PC-3 (cell line): ENCODE measurements around the gene ETNK2. TPM values are rescaled to one million over a fixed set of nuclear protein-coding genes. Genes with fewer than 3 reads are reported as not detected.

Source experiments
- ATAC-seq: fragments of 200-7000 bp; cut with Tn5 transposase; 2 replicates; pipeline ENCODE4 v1.9.1; 2020; ENCODE audit warnings: mild to moderate bottlenecking, moderate library complexity
- BruUV-seq: library from RNA; stranded (reverse); fragments of 400-500 nt; replicated peaks from 2 replicates; lab custom pipeline; 2021; lab: Mats Ljungman, UMichigan
- CTCF ChIA-PET: fragments of 300-600 bp; sonication (Branson Sonifier 250); formaldehyde crosslinking; loops from one replicate; lab custom pipeline; 2022; ENCODE audit warnings: antibody characterized with exemption; lab: Charles Lee
- POLR2A ChIA-PET: fragments of 300-600 bp; sonication (Branson Sonifier 250); formaldehyde crosslinking; loops from one replicate; lab custom pipeline; 2022; ENCODE audit warnings: antibody characterized with exemption; ENCODE audit not compliant: unreplicated experiment; lab: Charles Lee
- DNase-seq: peaks from one replicate; pipeline ENCODE4 v3.0.0-alpha.2; 2015
- H2AFZ ChIP-seq: fragments of 300-600 bp; sonication (generic); 2 replicates; pipeline ENCODE4 v1.6.0; 2016; ENCODE audit warnings: antibody characterized with exemption, low read length
- H3F3A ChIP-seq: fragments of 300-600 bp; sonication (generic); one replicate; pipeline ENCODE4 v1.6.0; 2017; ENCODE audit warnings: antibody characterized with exemption, low read length, control low read depth, mild to moderate bottlenecking; ENCODE audit not compliant: unreplicated experiment
- H3K27ac ChIP-seq: fragments of 300-600 bp; sonication (generic); 2 replicates; pipeline ENCODE4 v1.5.1; 2016; ENCODE audit warnings: mild to moderate bottlenecking, low read length
- H3K27me3 ChIP-seq: fragments of 300-600 bp; sonication (generic); 2 replicates; pipeline ENCODE4 v1.6.1; 2016; ENCODE audit warnings: low read length, mixed read lengths
- H3K36me3 ChIP-seq: fragments of 300-600 bp; sonication (generic); 2 replicates; pipeline ENCODE4 v1.6.1; 2016; ENCODE audit warnings: low read depth, mixed run types, low read length, mixed read lengths
- H3K4me1 ChIP-seq: fragments of 300-600 bp; sonication (generic); 2 replicates; pipeline ENCODE4 v1.5.1; 2016; ENCODE audit warnings: low read length; ENCODE audit not compliant: insufficient read depth
- H3K4me2 ChIP-seq: fragments of 300-600 bp; sonication (generic); 2 replicates; pipeline ENCODE4 v1.6.0; 2016; ENCODE audit warnings: low read length
- H3K4me3 ChIP-seq: fragments of 300-600 bp; sonication (generic); 2 replicates; pipeline ENCODE4 v1.5.1; 2016; ENCODE audit warnings: mild to moderate bottlenecking, low read length, mixed read lengths
- H3K79me2 ChIP-seq: fragments of 300-600 bp; sonication (generic); 2 replicates; pipeline ENCODE4 v1.6.1; 2017; ENCODE audit warnings: low read length, mixed read lengths
- H3K9ac ChIP-seq: fragments of 300-600 bp; sonication (generic); 2 replicates; pipeline ENCODE4 v1.6.0; 2016; ENCODE audit warnings: mild to moderate bottlenecking, low read length
- H3K9me2 ChIP-seq: fragments of 300-600 bp; sonication (generic); replicated peaks from 2 replicates; pipeline ENCODE4 v1.6.1; 2016; ENCODE audit warnings: mixed run types, low read length, mixed read lengths
- H3K9me3 ChIP-seq: fragments of 300-600 bp; sonication (generic); 2 replicates; pipeline ENCODE4 v1.6.1; 2016; ENCODE audit warnings: low read length, mixed read lengths
- H4K20me1 ChIP-seq: fragments of 300-600 bp; sonication (generic); 2 replicates; pipeline ENCODE4 v1.6.1; 2016; ENCODE audit warnings: low read length, mixed read lengths
- CTCF ChIP-seq: fragments of 300-600 bp; sonication (generic); conservative IDR thresholded peaks from 2 replicates; pipeline ENCODE4 v1.5.1; 2017; ENCODE audit warnings: antibody characterized with exemption, low read depth, mild to moderate bottlenecking, low read length
- EZH2 ChIP-seq: fragments of 300-600 bp; sonication (generic); IDR thresholded peaks from one replicate; pipeline ENCODE4 v1.6.1; 2017; ENCODE audit warnings: antibody characterized with exemption, mild to moderate bottlenecking, low read length; ENCODE audit not compliant: unreplicated experiment
- EZH2phosphoT487 ChIP-seq: fragments of 300-600 bp; sonication (generic); IDR thresholded peaks from 2 replicates; pipeline ENCODE4 v1.6.1; 2018; ENCODE audit warnings: mild to moderate bottlenecking, antibody characterized with exemption, low read length, borderline replicate concordance
- intact Hi-C: fragments of 100-400 bp; cut with micrococcal nuclease; formaldehyde crosslinking; loops from 2 replicates; pipeline ENCODE4 v1.9.0; 2023
- total RNA-seq: library from RNA; depleted of rRNA; stranded (reverse); fragments of >200 nt; gene quantifications from 2 replicates; pipeline ENCODE4 v1.2.3, GENCODE V29; 2014

Gene ETNK2
- total RNA-seq, 1 experiment from 2014 or later = 37.1 TPM

- intact Hi-C loops = loop anchor here (2.0 kb wide), 2 partner anchors 21 to 67 kb away; partner anchors contain the start of gene ETNK2
- DNase-seq (peak; percentile 53), ATAC-seq (no peak)
- H3K4me1 ChIP-seq = peaks cover 52% of the 10 kb centered on the region
- peak overlapping the region; percentile 65 for H3K4me2 ChIP-seq
- ChIA-PET CTCF (no interaction called here), POLR2A (no interaction called here)
- no peaks in the 10 kb centered on the region for H3K79me2 ChIP-seq
- no TSS peak for BruUV-seq
- no peaks in the 10 kb centered on the region for H3K27me3 ChIP-seq
- peak overlapping the region; percentile 88 for H3K27ac ChIP-seq
- TF ChIP-seq CTCF (no peak), EZH2phosphoT487 (no peak), EZH2 (no peak)
- H3K4me3 ChIP-seq = no peak overlapping the region
- H3K9ac ChIP-seq = peak overlapping the region; percentile 45
- H3K9me3 ChIP-seq = no peaks in the 10 kb centered on the region
- H3F3A ChIP-seq = no peaks in the 10 kb centered on the region
- H3K36me3 ChIP-seq = peaks cover 18% of the 10 kb centered on the region
- H2AFZ ChIP-seq = no peak overlapping the region
- no peaks in the 10 kb centered on the region for H4K20me1 ChIP-seq
- H3K9me2 ChIP-seq = no peaks in the 10 kb centered on the region
Measured at GRCh38 chr1:204131978-204132377, 19.9 kb downstream of the ETNK2 start.

DNA sequence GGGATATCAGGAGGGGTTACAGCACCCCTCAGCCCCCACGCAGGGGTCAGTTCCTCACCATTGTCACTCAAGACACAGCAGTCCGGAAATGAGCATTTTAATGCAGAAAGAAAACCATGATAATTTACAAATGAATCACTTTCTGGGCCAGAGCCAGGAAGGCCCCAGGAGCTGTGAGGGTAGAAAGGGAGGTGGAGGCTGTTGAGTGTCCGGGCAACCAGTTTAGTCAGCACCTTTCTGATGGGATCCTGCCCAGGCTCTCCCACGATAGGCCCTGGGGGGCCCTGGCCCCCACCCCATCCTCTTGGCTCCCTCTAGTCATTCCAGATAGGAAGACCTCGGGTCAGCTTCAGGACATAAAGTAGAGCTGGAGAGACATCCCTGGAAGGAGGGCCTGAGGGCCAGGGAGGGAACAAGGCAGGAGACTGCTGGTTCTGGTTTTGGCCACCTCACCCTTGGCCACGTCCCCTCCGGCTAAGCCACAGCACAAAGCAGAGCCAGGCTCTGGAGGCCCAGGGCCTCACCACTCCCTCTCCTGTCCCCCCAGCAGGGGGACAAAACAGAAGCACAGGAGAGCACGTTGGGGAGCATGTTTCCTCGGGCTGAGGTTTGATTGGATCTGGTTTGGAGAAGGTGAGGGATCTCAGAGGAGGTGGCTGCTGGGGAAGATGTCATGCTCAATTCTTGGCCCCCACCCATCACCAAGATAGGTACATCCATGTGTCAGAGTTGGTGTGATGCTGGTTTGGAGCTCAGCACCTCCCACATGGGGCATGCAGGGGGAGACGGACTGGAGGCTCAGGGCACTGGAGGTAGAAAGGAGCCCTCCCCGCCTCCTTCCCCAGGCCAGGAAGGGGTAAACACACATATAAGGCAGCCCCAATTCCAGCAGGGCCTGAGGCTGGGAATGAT, 20.6 kb downstream of the ETNK2 start:
- TF ChIP-seq CTCF (peak; percentile 42; the same call in 1 of the 2 replicates), EZH2 (no peak)
- peak overlapping the region; percentile 65 for H3K4me2 ChIP-seq
- H3K27ac ChIP-seq = peak overlapping the region; percentile 88
- H3K9me3 ChIP-seq = no peaks in the 10 kb centered on the region
- peaks cover 57% of the 10 kb centered on the region for H3K4me1 ChIP-seq
- no peaks in the 10 kb centered on the region for H3K9me2 ChIP-seq
- ChIA-PET POLR2A (interaction anchor here (0.6 kb wide), 1 partner anchor 21 kb away, joined by 4 read pairs; no protein-coding TSS in a partner anchor), CTCF (interaction anchor here (3.8 kb wide), 1 partner anchor 260 kb away, joined by 55 read pairs; no protein-coding TSS in a partner anchor)
- intact Hi-C loops = loop anchor here (2.0 kb wide), 2 partner anchors 22 to 68 kb away; partner anchors contain the start of gene ETNK2
- H3K4me3 ChIP-seq = no peak overlapping the region
- H3K9ac ChIP-seq = peak overlapping the region; percentile 45
- H4K20me1 ChIP-seq = no peaks in the 10 kb centered on the region
- peaks cover 18% of the 10 kb centered on the region for H3K36me3 ChIP-seq
- H3F3A ChIP-seq = no peaks in the 10 kb centered on the region
- H3K79me2 ChIP-seq = no peaks in the 10 kb centered on the region
- peak; percentile 99 for DNase-seq
- BruUV-seq = TSS peak; percentile 4
- H2AFZ ChIP-seq = no peak overlapping the region; the same call in 1 of the 2 replicates
- ATAC-seq = peak; percentile 49
- no peaks in the 10 kb centered on the region for H3K27me3 ChIP-seq

DNA sequence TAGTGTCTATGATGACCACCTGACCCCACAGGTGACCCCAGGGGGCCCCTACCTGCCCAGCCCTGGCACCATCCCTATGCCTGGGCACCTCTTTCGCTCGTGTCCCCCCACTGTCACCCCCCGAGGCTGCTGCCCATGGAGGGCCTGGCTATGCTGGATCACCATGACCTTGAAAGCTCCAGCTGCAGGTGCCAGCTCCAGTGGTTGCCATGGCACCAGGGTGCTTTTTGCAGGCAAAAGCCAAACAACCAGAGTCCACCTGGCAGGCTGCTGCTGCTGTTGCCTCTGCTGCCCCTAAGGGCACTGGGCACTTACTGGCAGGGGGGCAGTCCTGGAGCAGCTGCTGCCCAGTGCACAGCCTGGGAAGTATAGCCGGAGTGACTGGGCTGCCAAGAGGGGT, 21.7 kb downstream of the ETNK2 start:
- Histone ChIP-seq H3K9me3 (no peaks in the 10 kb centered on the region), H3F3A (no peaks in the 10 kb centered on the region), H3K9me2 (no peaks in the 10 kb centered on the region), H3K4me2 (peak overlapping the region; percentile 65), H3K36me3 (peaks cover 18% of the 10 kb centered on the region), H3K4me3 (no peak overlapping the region), H3K27me3 (no peaks in the 10 kb centered on the region), H3K27ac (peak overlapping the region; percentile 88), H3K79me2 (no peaks in the 10 kb centered on the region), H3K4me1 (peaks cover 57% of the 10 kb centered on the region), H3K9ac (peak overlapping the region; percentile 38; the same call in 1 of the 2 replicates), H2AFZ (no peak overlapping the region), H4K20me1 (no peaks in the 10 kb centered on the region)
- BruUV-seq = no TSS peak
- intact Hi-C loops = loop anchor here (2.0 kb wide), 2 partner anchors 23 to 69 kb away; partner anchors contain the start of gene ETNK2
- ChIA-PET CTCF (interaction anchor here (1.9 to 3.8 kb wide), 3 partner anchors 32 to 269 kb away, joined by 9 to 55 read pairs (median 27); partner anchors contain the start of gene SNRPE), POLR2A (no interaction called here)
- no peak for TF ChIP-seq EZH2phosphoT487
- no peak for TF ChIP-seq EZH2
- no peak for TF ChIP-seq CTCF
- DNase-seq = peak; percentile 51
- peak; percentile 6 for ATAC-seq
